Measurements from ENCODE around the gene MTARC2.

The MTARC2 gene

DNA sequence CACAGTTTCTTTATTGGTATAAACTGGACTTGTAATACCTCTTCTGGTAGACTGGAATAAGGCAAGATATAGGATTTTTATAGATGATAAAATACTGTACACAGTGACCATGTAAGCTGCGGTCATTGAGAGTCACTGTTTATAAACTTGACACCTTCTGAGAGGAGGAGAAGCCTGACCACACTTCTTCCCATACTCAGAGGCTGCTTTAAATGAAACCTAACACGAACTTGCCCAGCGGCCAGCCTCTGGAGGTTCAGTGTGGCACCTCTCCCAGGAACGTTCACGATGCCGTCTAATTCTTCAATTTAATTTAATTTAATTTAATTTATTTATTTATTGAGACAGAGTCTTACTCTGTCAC, 61.0 kb downstream of the MTARC2 start:
- H3K36me3 ChIP-seq: peaks cover 100% of the 10 kb centered on the region
- H3K27me3 ChIP-seq: no peaks in the 10 kb centered on the region
- H3K27ac ChIP-seq: no peak overlapping the region
- H3K4me1 ChIP-seq (ENCODE audit: control insufficient read depth in 1 of 2, insufficient read depth in 1 of 2, low read depth in 1 of 2, low read length in 1 of 2): peaks cover 15 to 24% of the 10 kb centered on the region in 2 experiments
- TF ChIP-seq, protein P1, sequence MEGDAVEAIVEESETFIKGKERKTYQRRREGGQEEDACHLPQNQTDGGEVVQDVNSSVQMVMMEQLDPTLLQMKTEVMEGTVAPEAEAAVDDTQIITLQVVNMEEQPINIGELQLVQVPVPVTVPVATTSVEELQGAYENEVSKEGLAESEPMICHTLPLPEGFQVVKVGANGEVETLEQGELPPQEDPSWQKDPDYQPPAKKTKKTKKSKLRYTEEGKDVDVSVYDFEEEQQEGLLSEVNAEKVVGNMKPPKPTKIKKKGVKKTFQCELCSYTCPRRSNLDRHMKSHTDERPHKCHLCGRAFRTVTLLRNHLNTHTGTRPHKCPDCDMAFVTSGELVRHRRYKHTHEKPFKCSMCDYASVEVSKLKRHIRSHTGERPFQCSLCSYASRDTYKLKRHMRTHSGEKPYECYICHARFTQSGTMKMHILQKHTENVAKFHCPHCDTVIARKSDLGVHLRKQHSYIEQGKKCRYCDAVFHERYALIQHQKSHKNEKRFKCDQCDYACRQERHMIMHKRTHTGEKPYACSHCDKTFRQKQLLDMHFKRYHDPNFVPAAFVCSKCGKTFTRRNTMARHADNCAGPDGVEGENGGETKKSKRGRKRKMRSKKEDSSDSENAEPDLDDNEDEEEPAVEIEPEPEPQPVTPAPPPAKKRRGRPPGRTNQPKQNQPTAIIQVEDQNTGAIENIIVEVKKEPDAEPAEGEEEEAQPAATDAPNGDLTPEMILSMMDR (IDR thresholded peaks at IDR 0.05): no peak
- H3K4me3 ChIP-seq (ENCODE audit: low read depth in 1 of 2, low read length in 1 of 2): no peak overlapping the region
- H3K9me3 ChIP-seq: no peaks in the 10 kb centered on the region

DNA sequence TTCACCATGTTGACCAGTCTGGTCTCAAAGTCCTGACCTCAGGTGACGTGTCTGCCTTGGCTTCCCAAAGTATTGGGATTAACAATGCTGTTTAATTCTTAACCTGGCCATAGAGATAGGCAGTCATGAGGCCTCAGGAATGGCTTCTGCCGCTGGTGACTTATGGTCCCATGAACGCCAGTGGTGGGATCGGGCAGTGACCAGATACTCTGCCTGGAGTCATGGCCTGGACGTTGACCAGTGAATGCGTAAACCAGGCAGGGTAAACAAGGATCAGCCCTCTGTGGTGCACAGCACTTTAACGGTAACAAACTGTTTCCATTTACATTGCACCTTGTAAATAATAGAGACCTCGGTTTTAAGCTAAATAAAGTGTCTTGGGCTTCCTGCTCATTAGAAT, 61.6 kb downstream of the MTARC2 start:
- Histone ChIP-seq H3K9me3 (no peaks in the 10 kb centered on the region), H3K27me3 (no peaks in the 10 kb centered on the region), H3K36me3 (peaks cover 100% of the 10 kb centered on the region), H3K4me1 (ENCODE audit: control insufficient read depth in 1 of 2, insufficient read depth in 1 of 2, low read depth in 1 of 2, low read length in 1 of 2) (peaks cover 10 to 18% of the 10 kb centered on the region in 2 experiments), H3K27ac (no peak overlapping the region), H3K4me3 (ENCODE audit: low read depth in 1 of 2, low read length in 1 of 2) (no peak overlapping the region)
- TF ChIP-seq, protein P1 (IDR thresholded peaks at IDR 0.05): no peak

DNA sequence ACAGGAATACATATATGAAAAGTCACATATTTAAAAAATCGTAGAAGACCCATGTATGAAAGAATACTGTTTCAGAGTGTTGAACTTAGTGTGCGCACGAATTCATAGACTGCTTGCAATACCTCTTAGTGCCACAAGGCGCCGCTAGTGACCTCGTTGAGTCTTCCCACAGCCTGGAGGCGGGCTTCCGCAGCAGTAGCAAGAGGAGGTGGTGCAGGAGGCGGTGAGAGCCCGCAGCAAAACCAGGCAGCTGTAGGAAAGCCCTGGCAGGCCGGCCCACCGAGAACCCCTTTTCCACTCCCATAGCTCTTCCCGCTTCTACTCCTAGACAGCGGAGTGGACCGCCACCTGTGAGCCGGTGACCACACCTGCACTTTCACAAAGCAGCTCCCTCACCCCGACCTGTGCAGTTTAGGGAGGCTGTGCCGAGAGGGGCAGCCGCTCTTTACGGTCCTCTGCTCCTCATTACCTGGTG, 62.1 kb downstream of the MTARC2 start:
- no peak overlapping the region for H3K4me3 ChIP-seq (ENCODE audit: low read depth in 1 of 2, low read length in 1 of 2)
- TF ChIP-seq, protein P1 (IDR thresholded peaks at IDR 0.05): peak; percentile 92

DNA sequence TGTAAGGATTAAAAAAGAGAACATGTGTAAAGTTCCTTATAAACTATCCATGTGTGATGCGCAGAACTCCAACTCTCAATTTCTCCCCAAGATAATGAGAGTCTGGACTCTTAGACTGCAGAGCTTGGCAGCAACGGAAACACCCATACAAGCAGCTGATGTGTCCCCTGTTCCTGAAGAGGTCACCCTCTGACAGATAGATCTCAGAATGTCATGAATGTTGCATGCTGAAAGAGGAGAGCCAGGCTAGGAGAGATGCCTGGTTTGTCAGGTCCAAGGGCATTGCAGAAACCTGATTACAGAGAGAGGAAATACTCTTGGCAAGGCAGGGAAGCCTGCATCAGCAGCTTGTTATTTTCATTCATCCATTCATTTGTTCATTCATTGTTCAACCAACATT, 62.8 kb downstream of the MTARC2 start:
- Histone ChIP-seq H3K9me3 (no peaks in the 10 kb centered on the region), H3K4me3 (ENCODE audit: low read depth in 1 of 2, low read length in 1 of 2) (no peak overlapping the region), H3K36me3 (peaks cover 100% of the 10 kb centered on the region), H3K27me3 (no peaks in the 10 kb centered on the region), H3K27ac (no peak overlapping the region), H3K4me1 (ENCODE audit: control insufficient read depth in 1 of 2, insufficient read depth in 1 of 2, low read depth in 1 of 2, low read length in 1 of 2) (peaks cover 5 to 13% of the 10 kb centered on the region in 2 experiments)
- TF ChIP-seq, protein P1 (IDR thresholded peaks at IDR 0.05): no peak

More for the DNA sequence above, 62.1 kb downstream of the MTARC2 start:
- Histone ChIP-seq H3K4me1 (ENCODE audit: control insufficient read depth in 1 of 2, insufficient read depth in 1 of 2, low read depth in 1 of 2, low read length in 1 of 2) (peaks cover 5 to 13% of the 10 kb centered on the region in 2 experiments), H3K9me3 (no peaks in the 10 kb centered on the region), H3K36me3 (peaks cover 100% of the 10 kb centered on the region), H3K27ac (no peak overlapping the region), H3K27me3 (no peaks in the 10 kb centered on the region)

DNA sequence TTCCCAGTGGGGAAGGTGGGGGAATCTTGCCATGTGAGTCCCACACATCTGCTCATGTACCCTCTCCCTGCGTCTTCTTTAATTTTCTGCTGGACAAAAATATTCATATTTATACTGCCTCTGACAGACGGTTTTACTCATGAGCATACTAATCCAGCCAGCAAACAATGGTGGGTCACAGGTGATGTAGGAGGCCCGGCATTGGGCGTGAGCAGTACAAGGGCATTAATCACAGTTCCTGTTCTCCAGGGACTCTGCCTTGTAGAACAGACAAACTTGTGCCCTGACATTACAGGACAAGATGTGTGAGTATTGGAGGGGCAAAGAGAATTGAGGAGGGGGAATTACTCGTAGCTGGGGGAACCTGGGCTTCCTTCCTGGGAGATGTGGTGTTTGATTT, 63.6 kb downstream of the MTARC2 start:
- Histone ChIP-seq H3K27ac (no peak overlapping the region), H3K9me3 (no peaks in the 10 kb centered on the region), H3K27me3 (no peaks in the 10 kb centered on the region), H3K4me3 (ENCODE audit: low read depth in 1 of 2, low read length in 1 of 2) (no peak overlapping the region), H3K36me3 (peaks cover 100% of the 10 kb centered on the region), H3K4me1 (ENCODE audit: control insufficient read depth in 1 of 2, insufficient read depth in 1 of 2, low read depth in 1 of 2, low read length in 1 of 2) (peaks cover 12 to 20% of the 10 kb centered on the region in 2 experiments)
- TF ChIP-seq, protein P1 (IDR thresholded peaks at IDR 0.05): no peak

DNA sequence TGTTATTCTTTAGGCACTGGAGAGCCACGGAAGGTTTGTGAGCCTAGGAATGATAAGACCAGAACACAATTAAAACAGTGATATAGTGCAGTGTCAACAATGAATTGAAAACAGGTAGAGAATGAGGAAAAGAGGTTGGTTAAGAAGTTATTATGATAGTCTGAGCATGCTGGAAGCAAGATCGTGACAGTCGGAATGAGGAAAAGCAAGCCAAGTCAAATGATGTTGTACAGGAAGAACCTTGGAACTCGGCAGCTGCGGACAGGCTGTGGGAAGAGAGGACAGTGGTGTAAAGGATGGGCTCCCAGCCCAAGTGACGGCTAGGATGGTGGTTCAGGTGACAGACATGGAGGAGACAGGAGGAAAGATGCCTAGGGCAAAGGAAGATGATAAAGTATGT, 64.2 kb downstream of the MTARC2 start:
- Histone ChIP-seq H3K9me3 (no peaks in the 10 kb centered on the region), H3K4me3 (ENCODE audit: low read depth in 1 of 2, low read length in 1 of 2) (no peak overlapping the region), H3K27me3 (no peaks in the 10 kb centered on the region), H3K27ac (no peak overlapping the region), H3K4me1 (ENCODE audit: control insufficient read depth in 1 of 2, insufficient read depth in 1 of 2, low read depth in 1 of 2, low read length in 1 of 2) (peaks cover 16 to 26% of the 10 kb centered on the region in 2 experiments), H3K36me3 (peaks cover 99% of the 10 kb centered on the region)
- TF ChIP-seq, protein P1 (IDR thresholded peaks at IDR 0.05): no peak

Data from neutrophil (primary cell).